GM18511 (cell line): ENCODE measurements around the gene PCDHB16.
"Not testable (repeated sequence)": the region's sequence is repeated elsewhere in the genome, so short reads cannot be mapped to it uniquely, and the experiment has no call there.

Source experiments
- ATAC-seq: cut with Tn5 transposase; IDR thresholded peaks from one replicate; pipeline ENCODE4 v1.9.1; 2021; ENCODE audit warnings: mild to moderate bottlenecking, moderate library complexity; ENCODE audit not compliant: unreplicated experiment

Gene PCDHB16

DNA sequence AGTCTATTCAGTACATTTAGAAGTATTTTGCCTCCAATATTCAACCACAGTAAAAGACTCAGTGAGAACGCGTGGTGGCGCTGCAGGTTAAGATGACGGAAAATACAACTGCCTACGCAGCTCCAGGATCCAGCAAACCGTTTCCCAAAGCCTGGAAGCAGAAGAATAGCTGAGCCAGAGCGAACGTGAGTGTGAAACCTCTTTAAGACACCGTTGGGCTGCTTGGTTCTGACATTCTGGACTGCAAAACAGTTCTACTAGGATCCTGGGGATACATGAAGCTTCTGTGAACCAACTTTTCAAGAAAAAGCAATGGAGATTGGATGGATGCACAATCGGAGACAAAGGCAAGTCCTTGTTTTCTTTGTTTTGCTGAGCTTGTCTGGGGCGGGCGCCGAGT, at the start of gene PCDHB16:
PCDHB16 (plus strand) TSS at position 140 of the 400 bp plus-strand sequence; CDS start at position 313, 173 bp downstream.
- no peak for ATAC-seq

DNA sequence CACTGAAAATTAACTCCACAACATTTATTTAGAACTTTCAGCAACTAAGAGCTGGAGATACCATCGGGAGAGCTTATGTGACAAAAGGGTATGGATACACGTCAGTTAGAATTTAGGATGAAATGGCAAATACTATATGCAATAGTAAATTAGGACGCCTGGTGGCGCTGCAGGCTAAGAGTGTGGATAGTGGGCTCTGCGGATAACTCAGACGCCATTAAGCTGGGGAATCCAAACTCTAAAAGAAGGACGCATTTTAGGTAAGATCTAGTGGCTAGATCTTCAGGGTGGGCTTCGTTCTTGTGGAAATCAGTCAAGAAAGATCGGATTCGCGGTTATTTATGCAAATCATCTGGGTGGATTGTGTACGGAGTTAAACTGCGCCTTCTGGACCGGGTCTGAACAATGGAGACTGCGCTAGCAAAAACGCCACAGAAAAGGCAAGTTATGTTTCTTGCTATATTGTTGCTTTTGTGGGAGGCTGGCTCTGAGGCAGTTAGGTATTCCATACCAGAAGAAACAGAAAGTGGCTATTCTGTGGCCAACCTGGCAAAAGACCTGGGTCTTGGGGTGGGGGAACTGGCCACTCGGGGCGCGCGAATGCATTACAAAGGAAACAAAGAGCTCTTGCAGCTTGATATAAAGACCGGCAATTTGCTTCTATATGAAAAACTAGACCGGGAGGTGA, 47.0 kb upstream of the PCDHB16 start, which contains the start of gene PCDHB5:
PCDHB5 (plus strand) TSS at position 177 of the 688 bp plus-strand sequence; CDS start at position 406, 229 bp downstream.
- ATAC-seq = no peak

DNA sequence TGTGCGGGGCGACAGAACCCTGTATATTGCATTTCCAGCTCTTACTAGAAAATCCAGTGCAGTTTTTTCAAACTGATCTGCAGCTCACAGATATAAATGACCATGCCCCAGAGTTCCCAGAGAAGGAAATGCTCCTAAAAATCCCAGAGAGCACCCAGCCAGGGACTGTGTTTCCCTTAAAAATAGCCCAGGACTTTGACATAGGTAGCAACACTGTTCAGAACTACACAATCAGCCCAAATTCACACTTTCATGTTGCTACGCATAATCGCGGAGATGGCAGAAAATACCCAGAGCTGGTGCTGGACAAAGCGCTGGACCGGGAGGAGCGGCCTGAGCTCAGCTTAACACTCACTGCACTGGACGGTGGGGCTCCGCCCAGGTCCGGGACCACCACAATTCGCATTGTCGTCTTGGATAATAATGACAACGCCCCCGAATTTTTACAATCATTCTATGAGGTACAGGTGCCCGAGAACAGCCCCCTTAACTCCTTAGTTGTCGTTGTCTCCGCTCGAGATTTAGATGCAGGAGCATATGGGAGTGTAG, 46.4 kb upstream of the PCDHB16 start:
- no peak for ATAC-seq

DNA sequence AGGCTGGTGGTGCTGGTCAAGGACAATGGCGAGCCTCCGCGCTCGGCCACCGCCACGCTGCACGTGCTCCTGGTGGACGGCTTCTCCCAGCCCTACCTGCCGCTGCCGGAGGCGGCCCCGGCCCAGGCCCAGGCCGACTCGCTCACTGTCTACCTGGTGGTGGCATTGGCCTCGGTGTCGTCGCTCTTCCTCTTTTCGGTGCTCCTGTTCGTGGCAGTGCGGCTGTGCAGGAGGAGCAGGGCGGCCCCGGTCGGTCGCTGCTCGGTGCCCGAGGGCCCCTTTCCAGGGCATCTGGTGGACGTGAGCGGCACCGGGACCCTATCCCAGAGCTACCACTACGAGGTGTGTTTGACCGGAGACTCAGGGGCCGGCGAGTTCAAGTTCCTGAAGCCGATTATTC, 44.8 kb upstream of the PCDHB16 start:
- ATAC-seq = not testable (repeated sequence)

DNA sequence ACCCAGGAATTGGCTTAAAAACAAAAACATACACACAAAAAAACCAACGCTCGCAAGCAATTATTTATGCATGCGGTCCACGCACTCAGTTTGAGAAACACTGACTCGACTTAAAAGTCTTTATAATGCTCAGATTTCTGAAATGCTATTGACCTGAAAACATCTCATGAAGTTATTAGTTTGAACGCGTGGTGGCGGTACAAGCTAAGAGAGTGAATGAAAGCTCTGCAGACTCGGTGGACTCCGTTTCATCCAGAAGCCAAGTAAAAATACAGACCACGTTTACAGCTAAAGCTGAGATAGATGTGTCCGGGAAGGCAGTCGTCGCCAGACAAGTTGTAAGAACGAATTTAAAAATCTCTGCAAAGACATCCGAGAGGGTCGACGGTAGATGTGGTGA, 32.4 kb upstream of the PCDHB16 start, which contains the start of gene PCDHB6:
PCDHB6 (plus strand) TSS at position 246 of the 400 bp plus-strand sequence. CDS start 201 bp downstream, outside the sequence.
- no peak for ATAC-seq

DNA sequence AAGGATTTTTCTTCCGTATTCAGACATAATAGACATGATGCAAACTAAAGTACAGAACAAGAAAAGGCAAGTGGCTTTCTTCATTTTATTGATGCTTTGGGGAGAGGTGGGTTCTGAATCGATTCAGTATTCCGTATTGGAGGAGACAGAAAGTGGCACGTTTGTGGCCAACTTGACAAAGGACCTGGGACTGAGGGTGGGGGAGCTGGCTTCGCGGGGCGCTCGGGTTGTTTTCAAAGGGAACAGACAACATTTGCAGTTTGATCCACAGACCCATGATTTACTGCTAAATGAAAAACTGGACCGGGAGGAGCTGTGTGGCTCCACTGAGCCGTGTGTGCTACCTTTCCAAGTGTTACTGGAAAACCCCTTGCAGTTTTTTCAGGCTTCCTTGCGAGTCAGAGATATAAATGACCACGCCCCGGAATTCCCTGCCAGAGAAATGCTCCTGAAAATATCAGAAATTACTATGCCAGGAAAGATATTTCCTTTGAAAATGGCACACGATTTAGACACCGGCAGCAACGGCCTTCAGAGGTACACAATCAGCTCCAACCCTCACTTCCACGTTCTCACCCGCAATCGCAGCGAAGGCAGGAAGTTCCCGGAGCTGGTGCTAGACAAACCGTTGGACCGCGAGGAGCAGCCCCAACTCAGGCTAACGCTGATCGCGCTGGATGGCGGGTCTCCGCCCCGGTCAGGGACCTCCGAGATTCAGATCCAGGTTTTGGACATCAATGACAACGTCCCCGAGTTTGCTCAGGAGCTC, 31.8 kb upstream of the PCDHB16 start:
- no peak for ATAC-seq

DNA sequence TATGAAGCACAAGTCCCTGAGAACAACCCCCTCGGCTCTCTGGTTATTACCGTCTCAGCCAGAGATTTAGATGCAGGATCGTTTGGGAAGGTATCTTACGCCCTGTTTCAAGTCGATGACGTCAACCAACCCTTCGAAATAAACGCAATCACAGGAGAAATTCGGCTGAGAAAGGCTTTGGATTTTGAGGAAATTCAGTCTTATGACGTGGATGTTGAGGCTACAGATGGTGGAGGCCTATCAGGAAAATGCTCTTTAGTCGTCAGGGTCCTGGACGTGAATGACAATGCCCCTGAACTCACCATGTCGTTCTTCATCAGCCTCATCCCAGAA, 31.2 kb upstream of the PCDHB16 start:
- ATAC-seq = no peak

DNA sequence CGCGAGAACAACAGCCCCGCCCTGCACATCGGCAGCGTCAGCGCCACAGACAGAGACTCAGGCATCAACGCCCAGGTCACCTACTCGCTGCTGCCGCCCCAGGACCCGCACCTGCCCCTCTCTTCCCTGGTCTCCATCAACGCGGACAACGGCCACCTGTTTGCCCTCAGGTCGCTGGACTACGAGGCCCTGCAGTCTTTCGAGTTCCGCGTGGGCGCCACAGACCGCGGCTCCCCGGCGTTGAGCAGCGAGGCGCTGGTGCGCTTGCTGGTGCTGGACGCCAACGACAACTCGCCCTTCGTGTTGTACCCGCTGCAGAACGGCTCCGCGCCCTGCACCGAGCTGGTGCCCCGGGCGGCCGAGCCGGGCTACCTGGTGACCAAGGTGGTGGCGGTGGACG, 30.6 kb upstream of the PCDHB16 start:
- not testable (repeated sequence) for ATAC-seq

DNA sequence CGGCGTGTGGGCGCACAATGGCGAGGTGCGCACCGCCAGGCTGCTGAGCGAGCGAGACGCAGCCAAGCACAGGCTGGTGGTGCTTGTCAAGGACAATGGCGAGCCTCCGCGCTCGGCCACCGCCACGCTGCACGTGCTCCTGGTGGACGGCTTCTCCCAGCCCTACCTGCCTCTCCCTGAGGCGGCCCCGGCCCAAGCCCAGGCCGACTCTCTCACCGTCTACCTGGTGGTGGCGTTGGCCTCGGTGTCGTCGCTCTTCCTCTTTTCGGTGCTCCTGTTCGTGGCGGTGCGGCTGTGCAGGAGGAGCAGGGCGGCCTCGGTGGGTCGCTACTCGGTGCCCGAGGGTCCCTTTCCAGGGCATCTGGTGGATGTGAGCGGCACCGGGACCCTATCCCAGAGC, 30.1 kb upstream of the PCDHB16 start:
- ATAC-seq = not testable (repeated sequence)

DNA sequence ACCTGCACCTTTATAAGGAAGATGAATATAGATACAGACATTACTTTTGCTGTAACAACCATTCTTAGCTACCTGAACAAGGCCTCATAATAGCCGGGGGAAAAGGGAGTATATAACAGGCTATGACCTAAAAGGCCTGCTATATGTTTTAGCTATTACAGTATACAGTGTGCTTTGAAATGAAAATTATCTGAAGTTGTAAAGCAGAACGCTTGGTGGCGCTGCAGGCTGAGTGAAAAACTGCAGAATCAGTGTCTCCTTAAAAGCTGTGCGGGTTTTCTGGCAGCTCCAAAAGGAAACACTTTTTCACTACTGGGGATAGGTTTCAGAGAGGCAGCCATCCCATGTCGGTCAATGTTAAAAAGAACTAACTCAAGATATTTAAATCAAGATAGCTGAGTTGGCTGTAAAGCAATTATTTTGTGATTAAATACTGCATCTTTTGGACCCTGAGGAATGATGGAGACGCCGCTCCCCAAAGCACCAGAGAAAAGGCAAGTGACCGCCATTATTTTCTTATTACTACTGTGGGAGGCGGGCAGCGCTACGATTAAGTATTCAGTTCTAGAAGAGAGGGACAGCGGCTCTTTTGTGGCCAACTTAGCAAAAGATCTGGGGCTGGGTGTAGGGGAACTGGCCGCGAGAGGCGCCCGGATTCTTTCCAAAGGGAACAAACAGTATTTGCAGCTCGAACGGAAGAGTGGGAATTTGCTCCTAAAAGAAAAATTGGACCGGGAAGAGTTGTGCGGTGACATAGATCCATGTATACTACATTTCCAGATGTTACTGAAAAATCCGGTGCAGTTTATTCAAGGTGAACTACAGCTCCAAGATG, 26.4 kb upstream of the PCDHB16 start:
- ATAC-seq = no peak

DNA sequence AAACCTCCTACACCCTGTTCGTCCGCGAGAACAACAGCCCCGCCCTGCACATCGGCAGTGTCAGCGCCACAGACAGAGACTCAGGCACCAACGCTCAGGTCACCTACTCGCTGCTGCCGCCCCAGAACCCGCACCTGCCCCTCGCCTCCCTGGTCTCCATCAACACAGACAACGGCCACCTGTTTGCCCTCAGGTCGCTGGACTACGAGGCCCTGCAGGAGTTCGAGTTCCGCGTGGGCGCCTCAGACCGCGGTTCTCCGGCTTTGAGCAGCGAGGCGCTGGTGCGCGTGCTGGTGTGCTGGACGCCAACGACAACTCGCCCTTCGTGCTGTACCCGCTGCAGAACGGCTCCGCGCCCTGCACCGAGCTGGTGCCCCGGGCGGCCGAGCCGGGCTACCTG, 24.8 kb upstream of the PCDHB16 start:
- ATAC-seq = not testable (repeated sequence)

DNA sequence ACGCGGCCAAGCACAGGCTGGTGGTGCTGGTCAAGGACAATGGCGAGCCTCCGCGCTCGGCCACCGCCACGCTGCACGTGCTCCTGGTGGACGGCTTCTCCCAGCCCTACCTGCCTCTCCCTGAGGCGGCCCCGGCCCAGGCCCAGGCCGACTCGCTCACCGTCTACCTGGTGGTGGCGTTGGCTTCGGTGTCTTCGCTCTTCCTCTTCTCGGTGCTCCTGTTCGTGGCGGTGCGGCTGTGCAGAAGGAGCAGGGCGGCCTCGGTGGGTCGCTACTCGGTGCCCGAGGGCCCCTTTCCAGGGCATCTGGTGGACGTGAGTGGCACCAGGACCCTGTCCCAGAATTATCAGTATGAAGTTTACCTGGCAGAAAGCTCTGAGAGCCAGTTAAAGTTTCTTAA, 24.3 kb upstream of the PCDHB16 start:
- not testable (repeated sequence) for ATAC-seq

DNA sequence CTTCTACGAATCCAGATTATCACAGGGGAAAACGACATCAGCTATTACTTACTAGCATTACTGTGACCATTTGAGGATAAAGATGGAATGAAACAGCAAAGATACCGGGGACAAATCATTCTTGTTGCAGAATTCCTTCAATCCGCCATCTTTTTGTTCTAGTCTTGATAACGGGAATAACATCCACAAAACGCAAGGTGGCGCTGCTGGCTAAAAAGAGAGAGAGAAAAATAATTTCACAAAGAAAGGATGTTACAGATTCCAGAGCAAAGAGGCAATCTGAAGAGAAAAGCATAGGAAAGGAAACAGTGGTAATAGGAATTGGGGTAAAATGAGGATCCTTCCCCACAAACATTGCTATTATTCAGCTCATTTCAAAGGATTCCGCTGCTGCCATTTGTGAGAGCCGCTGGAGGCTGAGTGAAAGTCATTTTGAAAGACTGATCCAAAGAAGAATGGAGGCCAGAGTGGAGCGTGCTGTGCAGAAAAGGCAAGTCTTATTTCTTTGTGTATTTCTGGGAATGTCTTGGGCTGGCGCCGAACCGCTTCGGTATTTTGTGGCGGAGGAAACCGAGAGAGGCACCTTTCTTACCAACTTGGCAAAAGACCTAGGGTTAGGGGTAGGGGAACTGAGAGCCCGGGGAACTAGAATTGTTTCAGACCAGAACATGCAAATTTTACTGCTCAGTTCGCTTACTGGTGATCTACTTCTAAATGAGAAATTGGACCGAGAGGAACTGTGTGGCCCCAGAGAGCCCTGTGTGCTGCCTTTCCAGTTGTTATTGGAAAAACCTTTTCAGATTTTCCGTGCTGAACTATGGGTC, 9.6 kb upstream of the PCDHB16 start, which contains the start of gene PCDHB7:
PCDHB7 (plus strand) TSS at position 264 of the 824 bp plus-strand sequence; CDS start at position 456, 192 bp downstream.
- ATAC-seq = no peak

DNA sequence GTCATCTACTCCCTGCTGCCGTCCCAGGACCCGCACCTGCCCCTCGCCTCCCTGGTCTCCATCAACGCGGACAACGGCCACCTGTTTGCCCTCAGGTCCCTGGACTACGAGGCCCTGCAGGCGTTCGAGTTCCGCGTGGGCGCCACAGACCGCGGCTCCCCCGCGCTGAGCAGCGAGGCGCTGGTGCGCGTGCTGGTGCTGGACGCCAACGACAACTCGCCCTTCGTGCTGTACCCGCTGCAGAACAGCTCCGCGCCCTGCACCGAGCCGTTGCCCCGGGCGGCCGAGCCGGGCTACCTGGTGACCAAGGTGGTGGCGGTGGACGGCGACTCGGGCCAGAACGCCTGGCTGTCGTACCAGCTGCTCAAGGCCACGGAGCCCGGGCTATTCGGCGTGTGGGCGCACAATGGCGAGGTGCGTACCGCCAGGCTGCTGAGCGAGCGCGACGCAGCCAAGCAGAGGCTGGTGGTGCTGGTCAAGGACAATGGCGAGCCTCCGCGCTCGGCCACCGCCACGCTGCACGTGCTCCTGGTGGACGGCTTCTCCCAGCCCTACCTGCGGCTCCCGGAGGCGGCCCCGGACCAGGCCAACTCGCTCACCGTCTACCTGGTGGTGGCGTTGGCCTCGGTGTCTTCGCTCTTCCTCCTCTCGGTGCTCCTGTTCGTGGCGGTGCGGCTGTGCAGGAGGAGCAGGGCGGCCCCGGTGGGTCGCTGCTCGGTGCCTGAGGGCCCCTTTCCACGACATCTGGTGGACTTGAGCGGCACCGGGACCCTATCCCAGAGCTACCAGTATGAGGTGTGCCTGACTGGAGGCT, 7.7 kb upstream of the PCDHB16 start:
- ATAC-seq = not testable (repeated sequence)

DNA sequence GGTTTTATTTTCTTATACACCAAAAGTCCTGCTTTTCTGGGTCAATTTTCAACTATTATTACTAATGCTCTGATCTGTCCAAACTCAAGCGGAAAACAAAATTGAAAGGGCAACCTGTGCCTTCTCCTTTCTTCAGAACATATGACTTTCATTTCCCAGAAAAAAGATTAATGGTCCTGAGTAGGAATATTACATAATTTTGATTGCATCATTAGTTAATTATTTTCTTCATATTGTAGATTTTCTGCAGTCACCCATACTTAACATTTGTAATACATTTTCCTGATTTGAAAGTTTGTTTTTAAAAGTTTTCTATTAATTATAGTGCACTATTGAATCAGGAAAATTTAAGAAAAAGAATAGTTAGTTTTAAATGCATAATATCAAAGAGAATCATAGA, 6.3 kb upstream of the PCDHB16 start:
- no peak for ATAC-seq

DNA sequence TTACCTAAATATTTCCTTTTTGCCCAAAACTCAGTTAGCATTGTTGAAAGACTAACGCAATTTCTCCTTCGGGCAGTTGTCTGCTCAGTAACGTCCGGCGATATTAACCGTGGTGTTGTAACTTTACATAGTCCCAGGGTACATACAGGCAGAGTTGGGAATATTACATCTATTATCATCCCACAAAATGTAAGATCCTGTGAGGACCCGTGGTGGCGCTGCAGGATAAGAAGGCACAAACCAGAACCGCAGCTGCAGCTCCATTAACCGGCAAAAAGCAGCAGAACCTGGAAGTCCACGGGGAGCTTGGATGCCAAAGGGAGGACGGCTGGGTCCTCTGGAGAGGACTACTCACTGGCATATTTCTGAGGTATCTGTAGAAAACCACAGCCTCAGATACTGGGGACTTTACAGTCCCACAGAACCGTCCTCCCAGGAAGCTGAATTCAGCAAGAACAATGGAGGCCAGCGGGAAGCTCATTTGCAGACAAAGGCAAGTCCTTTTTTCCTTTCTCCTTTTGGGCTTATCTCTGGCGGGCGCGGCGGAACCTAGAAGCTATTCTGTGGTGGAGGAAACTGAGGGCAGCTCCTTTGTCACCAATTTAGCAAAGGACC, 4.5 kb upstream of the PCDHB16 start, which contains the start of gene PCDHB8:
PCDHB8 (plus strand) TSS at position 214 of the 615 bp plus-strand sequence; CDS start at position 459, 245 bp downstream.
- ATAC-seq = not testable (repeated sequence)

DNA sequence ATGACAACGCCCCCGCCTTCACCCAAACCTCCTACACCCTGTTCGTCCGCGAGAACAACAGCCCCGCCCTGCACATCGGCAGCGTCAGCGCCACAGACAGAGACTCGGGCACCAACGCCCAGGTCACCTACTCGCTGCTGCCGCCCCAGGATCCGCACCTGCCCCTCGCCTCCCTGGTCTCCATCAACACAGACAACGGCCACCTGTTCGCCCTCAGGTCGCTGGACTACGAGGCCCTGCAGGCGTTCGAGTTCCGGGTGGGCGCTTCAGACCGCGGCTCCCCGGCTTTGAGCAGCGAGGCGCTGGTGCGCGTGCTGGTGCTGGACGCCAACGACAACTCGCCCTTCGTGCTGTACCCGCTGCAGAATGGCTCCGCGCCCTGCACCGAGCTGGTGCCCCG, 2.8 kb upstream of the PCDHB16 start:
- ATAC-seq = not testable (repeated sequence)

DNA sequence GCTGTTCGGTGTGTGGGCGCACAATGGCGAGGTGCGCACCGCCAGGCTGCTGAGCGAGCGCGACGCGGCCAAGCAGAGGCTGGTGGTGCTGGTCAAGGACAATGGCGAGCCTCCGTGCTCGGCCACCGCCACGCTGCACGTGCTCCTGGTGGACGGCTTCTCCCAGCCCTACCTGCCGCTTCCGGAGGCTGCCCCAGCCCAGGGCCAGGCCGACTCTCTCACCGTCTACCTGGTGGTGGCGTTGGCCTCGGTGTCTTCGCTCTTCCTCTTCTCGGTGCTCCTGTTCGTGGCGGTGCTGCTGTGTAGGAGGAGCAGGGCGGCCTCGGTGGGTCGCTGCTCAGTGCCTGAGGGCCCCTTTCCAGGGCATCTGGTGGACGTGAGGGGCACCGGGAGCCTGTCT, 2.3 kb upstream of the PCDHB16 start:
- ATAC-seq = not testable (repeated sequence)
